Renal cortical epithelial cell (primary cell): Measurements from ENCODE around the gene CELSR2. TPM values are rescaled to one million over a fixed set of nuclear protein-coding genes. Genes with fewer than 3 reads are reported as not detected.
"Not testable (repeated sequence)": the region's sequence is repeated elsewhere in the genome, so short reads cannot be mapped to it uniquely, and the experiment has no call there.

Source experiments
- DNase-seq: peaks from one replicate; pipeline ENCODE4 v3.0.0-alpha.2; 2011; ENCODE audit warnings: low read depth
- total RNA-seq: library from RNA; depleted of rRNA; stranded (reverse); fragments of >200 nt; gene quantifications from 2 replicates; pipeline ENCODE4 v1.2.3, GENCODE V29; 2014

The CELSR2 gene
- total RNA-seq, 1 donor from 2014 or later, result 75.9 TPM

DNA sequence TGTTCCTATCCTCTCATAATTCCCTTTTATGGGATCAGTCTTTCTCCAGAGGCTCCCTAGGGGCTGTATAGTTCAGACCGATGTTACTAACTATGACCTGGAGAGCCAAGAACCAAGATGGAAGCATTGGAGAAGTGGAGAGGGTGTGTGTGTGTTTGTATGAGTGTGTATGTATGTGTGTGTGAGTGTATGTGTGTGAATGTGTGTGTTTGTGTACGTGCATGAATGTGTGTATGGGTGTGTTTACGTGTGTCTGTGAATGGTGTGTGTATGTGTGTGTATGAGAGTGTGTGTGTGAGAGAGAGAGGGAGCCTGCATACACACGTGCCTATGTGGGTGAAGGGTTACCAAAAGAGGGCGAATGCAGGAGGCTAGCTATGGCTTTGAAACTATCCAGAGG, 52.5 kb downstream of the CELSR2 start:
- DNase-seq, result no peak

- no peak for DNase-seq
Observed at GRCh38 chr1:109304226-109304920, 55.0 kb downstream of the CELSR2 start.

DNA sequence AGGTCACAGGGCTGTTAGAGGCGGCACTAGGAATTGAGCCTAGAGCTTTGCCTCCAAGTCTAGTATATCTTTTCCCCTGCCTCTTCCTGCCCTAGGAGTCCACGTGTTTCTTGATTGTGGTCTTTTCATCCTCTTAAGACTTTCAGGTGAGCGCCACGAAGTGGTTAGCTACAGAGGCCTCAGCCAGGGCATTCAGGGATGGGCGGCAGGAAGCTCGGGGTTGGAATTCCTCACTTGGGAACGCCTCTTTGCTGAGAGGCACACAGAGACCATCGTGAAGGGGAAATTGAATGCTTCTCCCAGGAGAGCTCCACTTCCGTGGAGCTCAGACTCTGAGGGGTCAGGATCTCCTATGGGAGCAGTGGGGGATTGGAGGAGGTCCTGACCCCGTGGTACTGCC, 56.7 kb downstream of the CELSR2 start:
- DNase-seq, result not testable (repeated sequence)

DNA sequence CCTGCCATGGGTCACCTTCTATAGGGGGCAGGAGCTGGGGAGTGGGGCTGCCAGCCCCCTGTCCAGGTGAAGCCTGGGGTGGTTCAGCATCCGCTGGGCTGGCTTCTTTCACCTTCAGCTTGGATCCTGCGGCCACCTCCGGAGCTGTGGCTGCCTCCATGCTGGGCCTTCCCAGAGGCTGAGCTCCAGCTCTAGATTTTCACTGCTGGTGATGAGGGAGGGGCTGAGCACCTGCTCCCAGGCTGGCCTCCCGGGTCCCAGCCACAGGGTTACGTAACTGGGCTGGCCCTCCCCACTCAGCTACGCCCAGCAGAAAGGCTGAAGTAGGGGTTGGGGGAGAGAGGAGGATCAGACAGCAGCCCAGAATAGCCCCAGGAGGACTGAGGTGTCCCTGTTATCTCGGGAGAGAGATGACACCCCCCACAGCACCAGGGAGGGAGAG, 57.5 kb downstream of the CELSR2 start, which contains the start of gene MYBPHL:
TSS of gene MYBPHL (minus strand) at position 180 of the 442 bp plus-strand sequence. CDS start at position 160, 20 bp downstream.
- no peak for DNase-seq

DNA sequence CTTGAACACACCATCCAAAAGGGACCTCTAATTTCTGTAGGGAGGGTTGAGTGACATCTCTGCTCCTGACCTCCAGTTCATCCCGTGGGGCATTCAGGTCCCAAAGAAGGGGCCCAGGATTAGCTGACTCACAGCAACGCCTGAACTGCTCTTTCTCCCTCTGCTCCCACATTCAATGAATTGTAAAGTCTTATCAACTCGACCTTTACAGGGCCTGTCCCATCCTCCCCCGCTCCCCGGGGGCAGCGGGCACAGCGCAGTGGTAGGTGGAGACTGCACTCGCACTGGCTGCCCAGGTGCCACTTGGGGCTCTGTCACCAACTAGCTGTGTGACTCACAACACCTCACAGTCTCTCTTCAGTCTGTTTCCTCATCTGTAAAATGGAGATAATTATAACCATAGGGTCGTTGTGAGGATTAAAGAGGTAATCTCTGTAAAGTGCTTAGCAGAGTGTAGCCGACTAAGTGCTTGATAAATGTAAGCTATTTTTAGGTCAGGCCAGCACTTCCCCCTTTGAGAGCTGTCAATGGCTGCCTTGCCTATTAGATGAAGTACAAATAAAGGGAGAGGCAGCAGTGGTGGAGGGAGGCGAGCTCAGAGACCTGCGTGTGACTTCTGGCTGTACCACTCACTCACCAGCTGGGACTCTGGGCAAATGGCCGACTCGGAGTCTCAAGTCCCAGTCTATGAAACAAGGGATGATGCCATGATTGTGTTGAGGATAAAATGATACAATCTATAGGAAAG, 58.1 kb downstream of the CELSR2 start:
- no peak for DNase-seq

DNA sequence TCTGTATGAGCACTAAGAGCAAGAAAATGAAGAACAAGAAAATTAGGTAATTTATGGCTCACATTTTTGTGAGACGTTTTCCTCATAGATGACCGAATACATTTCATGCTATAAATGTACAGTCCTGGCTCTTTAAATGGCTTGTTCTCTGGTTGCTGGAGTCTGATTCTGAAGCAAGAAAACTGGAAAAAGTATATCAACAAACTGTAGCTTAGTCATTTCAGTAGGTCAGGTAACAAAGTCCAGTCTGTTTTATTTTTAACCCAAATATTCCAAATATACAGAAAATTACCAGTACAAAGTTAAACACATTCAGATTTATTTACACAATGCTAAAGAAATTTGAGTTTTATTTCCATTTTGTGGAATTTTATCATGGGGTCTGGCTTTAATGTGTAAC, 60.0 kb downstream of the CELSR2 start:
- no peak for DNase-seq

GRCh38 chr1:109312246-109312645, 62.9 kb downstream of the CELSR2 start:
- DNase-seq, result no peak

- peak; percentile 34 for DNase-seq
Observed at GRCh38 chr1:109312978-109313775, 63.8 kb downstream of the CELSR2 start.

DNA sequence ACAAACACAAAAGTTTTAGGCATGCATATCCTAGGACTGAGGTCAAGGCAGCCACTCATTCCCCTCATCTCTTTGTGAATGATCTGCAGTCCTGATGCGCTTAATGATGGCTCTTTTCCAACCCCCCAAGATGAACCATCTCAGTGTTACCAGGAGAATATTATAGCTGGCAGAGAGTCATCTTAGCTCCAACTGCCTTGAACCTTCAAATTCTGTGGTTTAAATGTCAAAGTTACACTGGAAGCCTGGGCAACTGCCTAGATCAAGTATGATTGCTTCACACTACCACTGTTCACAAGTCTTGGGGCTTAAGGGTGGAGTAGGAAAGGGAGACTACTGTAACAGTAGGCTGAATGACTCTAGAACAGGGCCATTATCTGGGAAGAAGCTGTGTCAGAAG, 65.5 kb downstream of the CELSR2 start:
- no peak for DNase-seq

- no peak for DNase-seq
Observed at GRCh38 chr1:109315288-109315687, 65.9 kb downstream of the CELSR2 start.

- no peak for DNase-seq
Observed at GRCh38 chr1:109316506-109316905, 67.2 kb downstream of the CELSR2 start.

GRCh38 chr1:109319114-109319513, 69.8 kb downstream of the CELSR2 start:
- DNase-seq, result no peak

DNA sequence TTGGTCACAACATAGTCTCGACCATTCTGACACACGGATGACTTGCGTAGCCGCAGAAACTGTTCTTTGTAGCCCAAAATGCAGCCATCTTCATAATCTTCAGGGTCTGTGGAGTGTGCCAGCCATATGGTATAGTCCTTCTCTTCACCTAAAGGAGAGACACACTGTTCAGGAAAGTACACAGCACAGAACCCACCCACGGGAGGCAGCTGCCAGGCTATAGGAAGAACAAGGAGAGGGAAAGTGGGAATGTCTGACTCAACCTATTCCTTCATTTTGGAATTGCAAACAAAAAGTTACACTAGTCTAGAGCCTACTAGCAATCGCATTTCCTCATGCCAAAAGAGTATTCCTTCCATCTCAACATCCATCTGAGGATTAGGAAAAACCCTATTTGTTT, 73.6 kb downstream of the CELSR2 start:
- no peak for DNase-seq

Other genes with a start within 250 kb of the CELSR2 start
- gene WDR47, start 207.4 kb upstream of the CELSR2 start, total RNA-seq, result 21.0 and 43.2 TPM in 2 replicates
- 114 and 177 TPM in 2 replicates for gene TAF13, start 173.5 kb upstream of the CELSR2 start, total RNA-seq
- gene TMEM167B, start 158.8 kb upstream of the CELSR2 start, total RNA-seq, result 21.4 and 32.1 TPM in 2 replicates
- 0.17 and 0.99 TPM in 2 replicates for gene ELAPOR1, start 135.4 kb upstream of the CELSR2 start, total RNA-seq
- gene SARS1, start 35.6 kb upstream of the CELSR2 start, total RNA-seq, result 223 and 265 TPM in 2 replicates
- 1.5 and 2.1 TPM in 2 replicates for gene PSRC1, start 33.6 kb downstream of the CELSR2 start, total RNA-seq
- gene MYBPHL, start 57.5 kb downstream of the CELSR2 start, total RNA-seq, result not detected in 2 replicates
- gene SORT1, start 148.4 kb downstream of the CELSR2 start, total RNA-seq, result 53.0 and 96.6 TPM in 2 replicates
- 60.9 and 93.9 TPM in 2 replicates for gene PSMA5, start 176.9 kb downstream of the CELSR2 start, total RNA-seq
- gene SYPL2, start 217.0 kb downstream of the CELSR2 start, total RNA-seq, result 0.45 TPM in 1 of 2 replicates, not detected in the other
- 1.5 and 1.6 TPM in 2 replicates for gene ATXN7L2, start 234.4 kb downstream of the CELSR2 start, total RNA-seq
- 8.0 and 14.8 TPM in 2 replicates for gene CYB561D1, start 244.6 kb downstream of the CELSR2 start, total RNA-seq